Tibial nerve (tissue), 3 donors: ENCODE data around the gene FAM193B.

Experiments used
- POLR2A ChIP-seq, 2 donors: fragments of 450-650 bp; IDR thresholded peaks; one replicate each; pipeline ENCODE4 v1.6.1; 2017; ENCODE audit warnings: antibody characterized with exemption in 2 of 2, mild to moderate bottlenecking in 2 of 2, moderate library complexity in 2 of 2
- TF ChIP-seq, protein P1 (sequence below), 5 experiments: fragments of 200-600 bp in 3 of 5; fragments of 450-650 bp in 2 of 5; sonication (generic) in 3 of 5; IDR thresholded peaks; one replicate each; pipeline ENCODE4 v1.5.1; 2016 to 2019; ENCODE audit warnings: antibody characterized with exemption in 5 of 5, mild to moderate bottlenecking in 3 of 5, moderate library complexity in 2 of 5

DNA sequence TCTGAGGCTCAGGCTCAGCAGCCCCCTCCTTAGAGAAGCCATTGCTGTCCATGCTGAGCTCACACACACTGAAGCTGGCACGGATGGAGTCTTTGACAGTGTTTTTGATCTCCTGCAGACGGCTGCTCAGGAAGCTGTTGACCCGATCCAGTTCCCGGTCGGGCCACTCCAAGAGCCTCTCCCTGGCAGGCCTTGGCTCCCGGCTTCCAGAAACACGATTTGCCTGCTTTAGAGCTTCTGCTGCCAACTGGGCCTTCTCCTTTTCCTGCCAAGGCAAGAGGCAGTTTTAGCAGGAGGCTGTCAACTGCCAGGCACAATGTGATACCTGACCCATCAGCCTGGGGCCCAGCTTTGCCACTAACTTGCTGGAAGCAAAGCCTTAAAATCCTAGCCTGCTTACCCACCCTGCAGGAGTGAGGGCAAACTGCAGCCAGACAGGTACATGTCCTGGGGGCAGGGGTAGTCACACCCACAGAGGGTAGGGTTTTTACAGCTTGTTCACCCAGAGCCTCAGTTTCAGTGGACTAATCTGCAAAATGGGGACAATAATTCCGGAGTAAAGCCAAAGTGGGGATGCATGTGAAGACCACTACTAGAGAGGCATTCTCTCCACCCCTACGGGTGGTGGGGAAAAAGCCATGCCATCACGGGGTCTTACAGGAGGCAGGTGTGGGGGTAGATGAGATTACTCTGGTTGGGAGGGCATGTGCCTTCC, 29.3 kb downstream of the FAM193B start:
- TF ChIP-seq, protein P1, sequence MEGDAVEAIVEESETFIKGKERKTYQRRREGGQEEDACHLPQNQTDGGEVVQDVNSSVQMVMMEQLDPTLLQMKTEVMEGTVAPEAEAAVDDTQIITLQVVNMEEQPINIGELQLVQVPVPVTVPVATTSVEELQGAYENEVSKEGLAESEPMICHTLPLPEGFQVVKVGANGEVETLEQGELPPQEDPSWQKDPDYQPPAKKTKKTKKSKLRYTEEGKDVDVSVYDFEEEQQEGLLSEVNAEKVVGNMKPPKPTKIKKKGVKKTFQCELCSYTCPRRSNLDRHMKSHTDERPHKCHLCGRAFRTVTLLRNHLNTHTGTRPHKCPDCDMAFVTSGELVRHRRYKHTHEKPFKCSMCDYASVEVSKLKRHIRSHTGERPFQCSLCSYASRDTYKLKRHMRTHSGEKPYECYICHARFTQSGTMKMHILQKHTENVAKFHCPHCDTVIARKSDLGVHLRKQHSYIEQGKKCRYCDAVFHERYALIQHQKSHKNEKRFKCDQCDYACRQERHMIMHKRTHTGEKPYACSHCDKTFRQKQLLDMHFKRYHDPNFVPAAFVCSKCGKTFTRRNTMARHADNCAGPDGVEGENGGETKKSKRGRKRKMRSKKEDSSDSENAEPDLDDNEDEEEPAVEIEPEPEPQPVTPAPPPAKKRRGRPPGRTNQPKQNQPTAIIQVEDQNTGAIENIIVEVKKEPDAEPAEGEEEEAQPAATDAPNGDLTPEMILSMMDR (IDR thresholded peaks at IDR 0.05), result no peak
- TF ChIP-seq POLR2A (IDR thresholded peaks at IDR 0.05), result no peak
